ENCODE results near the gene TANGO6. TPM values are rescaled to one million over a fixed set of nuclear protein-coding genes. Genes with fewer than 3 reads are reported as not detected.

The TANGO6 gene
- total and polyA plus RNA-seq, 3 donors from 2014 or later: 23.1 to 41.3 (median 39.4) TPM

GRCh38 chr16:69033151-69033949 is 190.0 kb downstream of the TANGO6 start:
- Histone ChIP-seq H3K27me3 (no peaks in the 10 kb centered on the region), H3K4me3 (no peak overlapping the region), H3K27ac (no peak overlapping the region), H3K9me3 (no peaks in the 10 kb centered on the region), H3K36me3 (ENCODE audit: low read depth, missing control alignments) (no peaks in the 10 kb centered on the region), H3K4me1 (no peaks in the 10 kb centered on the region)
- WGBS, 2 donors: 68 to 86% methylated on average over 8 of the region's 8 CpGs
- TF ChIP-seq CTCF (IDR thresholded peaks at IDR 0.05): no peak
- TF ChIP-seq POLR2A (IDR thresholded peaks at IDR 0.05): no peak
- no peak for DNase-seq
- intact Hi-C loops (cut with DNase I; ENCODE audit: low total_unique reads): no loop called here

- H3K4me3 ChIP-seq: no peak overlapping the region
- H3K9me3 ChIP-seq: no peaks in the 10 kb centered on the region
- intact Hi-C loops (cut with DNase I; ENCODE audit: low total_unique reads): no loop called here
- no peak for TF ChIP-seq POLR2A (IDR thresholded peaks at IDR 0.05)
- no peak for TF ChIP-seq CTCF (IDR thresholded peaks at IDR 0.05)
- DNase-seq: no peak
- H3K27me3 ChIP-seq: no peaks in the 10 kb centered on the region
- no peaks in the 10 kb centered on the region for H3K4me1 ChIP-seq
- no peaks in the 10 kb centered on the region for H3K36me3 ChIP-seq (ENCODE audit: low read depth, missing control alignments)
- no peak overlapping the region for H3K27ac ChIP-seq
Measured at GRCh38 chr16:69035375-69035774, 192.0 kb downstream of the TANGO6 start.

- no peaks in the 10 kb centered on the region for H3K27me3 ChIP-seq
- no peaks in the 10 kb centered on the region for H3K9me3 ChIP-seq
- H3K4me3 ChIP-seq: no peak overlapping the region
- TF ChIP-seq CTCF (IDR thresholded peaks at IDR 0.05) (no peak), POLR2A (IDR thresholded peaks at IDR 0.05) (no peak)
- peak; percentile 64 for DNase-seq
- no peaks in the 10 kb centered on the region for H3K36me3 ChIP-seq (ENCODE audit: low read depth, missing control alignments)
- no peaks in the 10 kb centered on the region for H3K4me1 ChIP-seq
- WGBS, 2 donors: 89 to 97% methylated on average over 11 to 12 of the region's 12 CpGs
- H3K27ac ChIP-seq: no peak overlapping the region
- intact Hi-C loops (cut with DNase I; ENCODE audit: low total_unique reads): no loop called here
Measured at GRCh38 chr16:69036399-69037091, 193.2 kb downstream of the TANGO6 start.

- Histone ChIP-seq H3K9me3 (no peaks in the 10 kb centered on the region), H3K4me3 (no peak overlapping the region), H3K27ac (no peak overlapping the region), H3K4me1 (no peaks in the 10 kb centered on the region), H3K27me3 (no peaks in the 10 kb centered on the region), H3K36me3 (ENCODE audit: low read depth, missing control alignments) (no peaks in the 10 kb centered on the region)
- intact Hi-C loops (cut with DNase I; ENCODE audit: low total_unique reads): no loop called here
- WGBS, 2 donors: 80% methylated on average over 6 of the region's 6 CpGs
- no peak for DNase-seq
- no peak for TF ChIP-seq POLR2A (IDR thresholded peaks at IDR 0.05)
- no peak for TF ChIP-seq CTCF (IDR thresholded peaks at IDR 0.05)
Measured at GRCh38 chr16:69037373-69038160, 194.2 kb downstream of the TANGO6 start.
